Chondrocyte (in vitro differentiated cells): ENCODE measurements around the gene HLCS. TPM values are rescaled to one million over a fixed set of nuclear protein-coding genes. Genes with fewer than 3 reads are reported as not detected.
A peak's percentile ranks its signal among the peaks of the same experiment; 100 is the strongest.

Experiments
- DNase-seq: peaks from one replicate; pipeline ENCODE4 v3.0.0; 2021; ENCODE audit warnings: mixed read lengths, low spot score
- H3K27ac Mint-ChIP-seq: one replicate; pipeline ENCODE4 v1.8.0; 2021; ENCODE audit warnings: mild to moderate bottlenecking, moderate library complexity, mixed read lengths; ENCODE audit not compliant: unreplicated experiment
- H3K27me3 Mint-ChIP-seq: 2 replicates; pipeline ENCODE4 v1.8.0; 2021; ENCODE audit warnings: low read depth, mixed read lengths
- H3K36me3 Mint-ChIP-seq: 2 replicates; pipeline ENCODE4 v1.8.0; 2021; ENCODE audit warnings: low read depth, mixed read lengths
- H3K4me1 Mint-ChIP-seq: 2 replicates; pipeline ENCODE4 v1.8.0; 2021; ENCODE audit warnings: low read depth, mild to moderate bottlenecking, mixed read lengths
- H3K4me3 Mint-ChIP-seq: one replicate; pipeline ENCODE4 v1.8.0; 2021; ENCODE audit warnings: mild to moderate bottlenecking, moderate library complexity, mixed read lengths; ENCODE audit not compliant: unreplicated experiment
- H3K9me3 Mint-ChIP-seq: 2 replicates; pipeline ENCODE4 v1.8.0; 2021; ENCODE audit warnings: low read depth, mixed read lengths
- CTCF ChIP-seq: fragments of 200-600 bp; sonication (generic); IDR thresholded peaks from 2 replicates; pipeline ENCODE4 v1.5.0; 2021; ENCODE audit warnings: antibody characterized with exemption, mild to moderate bottlenecking, moderate library complexity
- total RNA-seq: library from RNA; stranded (reverse); gene quantifications from 3 replicates; pipeline ENCODE4 v1.2.1, GENCODE V29; 2021

The HLCS gene
- total RNA-seq, 1 donor from 2014 or later: 30.4 TPM

- peaks cover 3% of the 10 kb centered on the region for H3K36me3 Mint-ChIP-seq
- no peaks in the 10 kb centered on the region for H3K9me3 Mint-ChIP-seq
- H3K4me3 Mint-ChIP-seq: no peak overlapping the region
- TF ChIP-seq CTCF: no peak
- no peaks in the 10 kb centered on the region for H3K27me3 Mint-ChIP-seq
- no peak overlapping the region for H3K27ac Mint-ChIP-seq
- peaks cover 45% of the 10 kb centered on the region for H3K4me1 Mint-ChIP-seq
- DNase-seq: no peak
Measured at GRCh38 chr21:36858320-36858957, 108.0 kb downstream of the HLCS start.

GRCh38 chr21:36856643-36857042, 109.8 kb downstream of the HLCS start:
- H3K36me3 Mint-ChIP-seq: peaks cover under 1% of the 10 kb centered on the region
- no peak overlapping the region for H3K27ac Mint-ChIP-seq
- no peaks in the 10 kb centered on the region for H3K27me3 Mint-ChIP-seq
- no peak overlapping the region for H3K4me3 Mint-ChIP-seq
- DNase-seq: no peak
- no peaks in the 10 kb centered on the region for H3K9me3 Mint-ChIP-seq
- H3K4me1 Mint-ChIP-seq: peaks cover 45% of the 10 kb centered on the region
- TF ChIP-seq CTCF: no peak

GRCh38 chr21:36854391-36854790, 112.1 kb downstream of the HLCS start:
- peak; percentile 82 for TF ChIP-seq CTCF
- no peaks in the 10 kb centered on the region for H3K27me3 Mint-ChIP-seq
- no peaks in the 10 kb centered on the region for H3K36me3 Mint-ChIP-seq

GRCh38 chr21:36852864-36853263, 113.6 kb downstream of the HLCS start:
- Mint-ChIP-seq H3K27me3 (no peaks in the 10 kb centered on the region), H3K4me3 (no peak overlapping the region), H3K36me3 (no peaks in the 10 kb centered on the region), H3K9me3 (no peaks in the 10 kb centered on the region), H3K4me1 (peaks cover 49% of the 10 kb centered on the region), H3K27ac (no peak overlapping the region)
- no peak for DNase-seq
- no peak for TF ChIP-seq CTCF

More at GRCh38 chr21:36854391-36854790, 112.1 kb downstream of the HLCS start:
- DNase-seq: no peak
- Mint-ChIP-seq H3K27ac (peak overlapping the region; percentile 45), H3K4me3 (no peak overlapping the region), H3K9me3 (no peaks in the 10 kb centered on the region), H3K4me1 (peaks cover 36% of the 10 kb centered on the region)

- no peak for DNase-seq
Measured at GRCh38 chr21:36852293-36852692, 114.2 kb downstream of the HLCS start.

More at GRCh38 chr21:36852293-36852692, 114.2 kb downstream of the HLCS start:
- H3K36me3 Mint-ChIP-seq: no peaks in the 10 kb centered on the region
- H3K9me3 Mint-ChIP-seq: no peaks in the 10 kb centered on the region
- H3K27me3 Mint-ChIP-seq: no peaks in the 10 kb centered on the region
- no peak for TF ChIP-seq CTCF
- no peak overlapping the region for H3K4me3 Mint-ChIP-seq
- H3K4me1 Mint-ChIP-seq: peaks cover 55% of the 10 kb centered on the region
- H3K27ac Mint-ChIP-seq: no peak overlapping the region
